GM19438 (cell line): ENCODE measurements around the gene SDHAF2.

Experiments used
- ATAC-seq: cut with Tn5 transposase; IDR thresholded peaks from one replicate; pipeline ENCODE4 v1.9.1; 2021; ENCODE audit warnings: low read depth; ENCODE audit not compliant: unreplicated experiment

SDHAF2 gene

GRCh38 chr11:61494381-61494961 lies 64.5 kb downstream of the SDHAF2 start:
- ATAC-seq: no peak

- no peak for ATAC-seq
Measured at GRCh38 chr11:61495801-61496601, 66.1 kb downstream of the SDHAF2 start.
